Natural killer cell (primary cell): ENCODE data around the gene MLLT10. TPM values are rescaled to one million over a fixed set of nuclear protein-coding genes. Genes with fewer than 3 reads are reported as not detected.
A peak's percentile ranks its signal among the peaks of the same experiment; 100 is the strongest.

Experiments
- ATAC-seq, 3 donors: fragments of 150-1000 bp in 2 of 3; fragments of 200-7000 bp in 1 of 3; cut with Tn5 transposase; 1 replicate in 1 of 3; 2 replicates in 2 of 3; pipeline ENCODE4 v1.10.0; 2021; ENCODE audit warnings: mild to moderate bottlenecking in 2 of 3, moderate library complexity in 2 of 3
- DNase-seq, 2 donors: peaks; one replicate each; pipeline versions ENCODE4 v3.0.0 to v3.0.0-alpha.2; 2013 to 2021; ENCODE audit warnings: mixed read lengths in 1 of 2
- H3K27ac ChIP-seq: one replicate; pipeline ENCODE4 v1.5.1; 2013; ENCODE audit warnings: mild to moderate bottlenecking, low read length
- H3K27me3 ChIP-seq: one replicate; pipeline ENCODE4 v1.6.1; 2013; ENCODE audit warnings: low read length; ENCODE audit not compliant: control insufficient read depth, insufficient read depth
- H3K36me3 ChIP-seq: one replicate; pipeline ENCODE4 v1.6.1; 2013; ENCODE audit warnings: low read length; ENCODE audit not compliant: control insufficient read depth, insufficient read depth
- H3K4me1 ChIP-seq: one replicate; pipeline ENCODE4 v1.6.1; 2013; ENCODE audit warnings: low read length; ENCODE audit not compliant: control insufficient read depth, insufficient read depth
- H3K4me3 ChIP-seq: one replicate; pipeline ENCODE4 v1.5.1; 2013; ENCODE audit warnings: low read length
- H3K9me3 ChIP-seq: one replicate; pipeline ENCODE4 v1.6.1; 2013; ENCODE audit warnings: low read length; ENCODE audit not compliant: control insufficient read depth, insufficient read depth
- H3K27ac Mint-ChIP-seq, 2 donors: one replicate each; pipeline ENCODE4 v1.8.0; 2022; ENCODE audit warnings: mild to moderate bottlenecking in 2 of 2, mixed read lengths in 2 of 2, moderate library complexity in 1 of 2
- H3K27me3 Mint-ChIP-seq, 2 donors: one replicate each; pipeline ENCODE4 v1.8.0; 2022; ENCODE audit warnings: low read depth in 2 of 2, mixed read lengths in 2 of 2
- H3K36me3 Mint-ChIP-seq: one replicate; pipeline ENCODE4 v1.8.0; 2022; ENCODE audit warnings: mixed read lengths
- H3K4me1 Mint-ChIP-seq, 2 donors: one replicate each; pipeline ENCODE4 v1.8.0; 2022; ENCODE audit warnings: mixed read lengths in 2 of 2
- H3K4me3 Mint-ChIP-seq: one replicate; pipeline ENCODE4 v1.8.0; 2022; ENCODE audit warnings: mild to moderate bottlenecking, moderate library complexity, mixed read lengths
- H3K9me3 Mint-ChIP-seq, 2 donors: one replicate each; pipeline ENCODE4 v1.8.0; 2022; ENCODE audit warnings: mixed read lengths in 2 of 2
- CTCF ChIP-seq: fragments of 200-600 bp; IDR thresholded peaks from one replicate; pipeline ENCODE4 v1.8.0; 2022; ENCODE audit warnings: antibody characterized with exemption
- WGBS: methylation state at CpG from one replicate; pipeline ENCODE4 v1.1.7; 2013; ENCODE audit warnings: missing lambda C conversion rate; ENCODE audit not compliant: insufficient coverage; 5-methylcytosine and 5-hydroxymethylcytosine counted together
- intact Hi-C: fragments of 100-400 bp; cut with micrococcal nuclease; formaldehyde crosslinking; loops from one replicate; pipeline ENCODE4 v1.14.2; 2022
- total RNA-seq, 4 donors: library from RNA; stranded (reverse); fragments of 120-200 nt in 1 of 4; gene quantifications; one replicate each; pipeline versions ENCODE4 v1.2.3 to v1.2.4, GENCODE V29; 2013 to 2022

Gene MLLT10
- total RNA-seq, 3 donors from 2014 or later (not counting 1 experiment from before 2014, with no cell fraction given): 40.4 to 65.2 (median 60.0) TPM

- Mint-ChIP-seq H3K27ac (peak overlapping the region; percentile 79 to 89), H3K4me3 (peak overlapping the region; percentile 95), H3K36me3 (peaks cover 5% of the 10 kb centered on the region), H3K9me3 (no peaks in the 10 kb centered on the region), H3K27me3 (peaks cover 38 to 66% of the 10 kb centered on the region in 2 donors), H3K4me1 (peaks cover 20 to 26% of the 10 kb centered on the region in 2 donors)
- intact Hi-C loops: no loop called here
- WGBS: under 1% methylated on average over 67 of the region's 68 CpGs
- no peak for TF ChIP-seq CTCF
- H3K27ac ChIP-seq: peak overlapping the region; percentile 78
- H3K27me3 ChIP-seq: peaks cover 26% of the 10 kb centered on the region
- no peaks in the 10 kb centered on the region for H3K36me3 ChIP-seq
- DNase-seq (peak; percentile 43 to 62), ATAC-seq (peak; percentile 29 to 50 (median 30))
- H3K4me1 ChIP-seq: peaks cover 23% of the 10 kb centered on the region
- peak overlapping the region; percentile 75 for H3K4me3 ChIP-seq
- H3K9me3 ChIP-seq: no peaks in the 10 kb centered on the region
Measured at GRCh38 chr10:21526860-21527597, 7.0 kb upstream of the MLLT10 start.

GRCh38 chr10:21527598-21528235, 6.3 kb upstream of the MLLT10 start:
- DNase-seq (no peak), ATAC-seq (no peak)
- WGBS: 24% methylated on average over 11 of the region's 18 CpGs
- no peaks in the 10 kb centered on the region for H3K9me3 Mint-ChIP-seq
- intact Hi-C loops: no loop called here
- H3K27ac Mint-ChIP-seq: peak overlapping the region in 1 of 2 donors; percentile 89
- H3K9me3 ChIP-seq: no peaks in the 10 kb centered on the region
- peaks cover 5% of the 10 kb centered on the region for H3K36me3 Mint-ChIP-seq
- peaks cover 26% of the 10 kb centered on the region for H3K27me3 ChIP-seq
- no peaks in the 10 kb centered on the region for H3K36me3 ChIP-seq
- H3K27ac ChIP-seq: peak overlapping the region; percentile 38
- peaks cover 36 to 62% of the 10 kb centered on the region in 2 donors for H3K27me3 Mint-ChIP-seq
- peak overlapping the region; percentile 40 for H3K4me3 ChIP-seq
- H3K4me1 Mint-ChIP-seq: peaks cover 21 to 26% of the 10 kb centered on the region in 2 donors
- H3K4me1 ChIP-seq: peaks cover 23% of the 10 kb centered on the region
- H3K4me3 Mint-ChIP-seq: peak overlapping the region; percentile 74
- TF ChIP-seq CTCF: no peak

GRCh38 chr10:21528236-21529031, 5.6 kb upstream of the MLLT10 start:
- Histone ChIP-seq H3K9me3 (no peaks in the 10 kb centered on the region), H3K27ac (no peak overlapping the region), H3K27me3 (peaks cover 26% of the 10 kb centered on the region), H3K4me3 (no peak overlapping the region), H3K36me3 (no peaks in the 10 kb centered on the region), H3K4me1 (peaks cover 27% of the 10 kb centered on the region)
- H3K4me3 Mint-ChIP-seq: peak overlapping the region; percentile 45
- no peak overlapping the region for H3K27ac Mint-ChIP-seq
- H3K9me3 Mint-ChIP-seq: no peaks in the 10 kb centered on the region
- no peak for ATAC-seq
- peaks cover 5% of the 10 kb centered on the region for H3K36me3 Mint-ChIP-seq
- intact Hi-C loops: no loop called here
- H3K27me3 Mint-ChIP-seq: peaks cover 31 to 55% of the 10 kb centered on the region in 2 donors
- H3K4me1 Mint-ChIP-seq: peaks cover 28 to 30% of the 10 kb centered on the region in 2 donors
- DNase-seq: no peak
- no peak for TF ChIP-seq CTCF
- 71% methylated on average over 1 of the region's 8 CpGs for WGBS
